T-cell (primary cell): ENCODE measurements around the gene SLC13A5. TPM values are rescaled to one million over a fixed set of nuclear protein-coding genes. Genes with fewer than 3 reads are reported as not detected.
A peak's percentile ranks its signal among the peaks of the same experiment; 100 is the strongest.
"Not testable (repeated sequence)": the region's sequence is repeated elsewhere in the genome, so short reads cannot be mapped to it uniquely, and the experiment has no call there.

Experiments used
- ATAC-seq, 4 experiments: fragments of 200-7000 bp in 3 of 4; fragments of 150-1000 bp in 1 of 4; cut with Tn5 transposase; replicated peaks in 1 of 4; 1 replicate in 3 of 4; 2 replicates in 1 of 4; pipeline ENCODE4 v1.10.0; 2021; ENCODE audit warnings: moderate library complexity in 3 of 4, mild to moderate bottlenecking in 2 of 4, moderate number of reproducible peaks in 1 of 4
- CTCF ChIA-PET, 2 donors: fragments of 300-600 bp; sonication (Branson Sonifier 250); formaldehyde crosslinking; loops; one replicate each; lab custom pipeline; 2022; ENCODE audit warnings: antibody characterized with exemption in 2 of 2; lab: Charles Lee
- POLR2A ChIA-PET, 2 donors: fragments of 300-600 bp; sonication (Branson Sonifier 250); formaldehyde crosslinking; loops; one replicate each; lab custom pipeline; 2022; ENCODE audit warnings: antibody characterized with exemption in 2 of 2; lab: Charles Lee
- DNase-seq, 35 experiments: peaks; one replicate each; pipeline versions ENCODE4 v3.0.0 to v3.0.0-alpha.2; 2013 to 2023
- H3K27ac ChIP-seq: one replicate; pipeline ENCODE4 v1.5.1; 2013; ENCODE audit warnings: low read length
- H3K27me3 ChIP-seq, 2 experiments: replicated peaks in 1 of 2; 1 replicate in 1 of 2; 2 replicates in 1 of 2; pipeline versions ENCODE4 v1.6.1 to v1.7.0; 2013; ENCODE audit warnings: low read length in 1 of 2, mixed read lengths in 1 of 2; ENCODE audit not compliant: control insufficient read depth in 2 of 2, insufficient read depth in 2 of 2; ENCODE audit errors: extremely low read depth in 1 of 2
- H3K36me3 ChIP-seq, 2 donors: 1 replicate in 1 of 2; 2 replicates in 1 of 2; pipeline versions ENCODE4 v1.6.1 to v1.7.0; 2013; ENCODE audit warnings: low read length in 1 of 2; ENCODE audit not compliant: control insufficient read depth in 2 of 2, insufficient read depth in 1 of 2; ENCODE audit errors: extremely low read depth in 1 of 2
- H3K4me1 ChIP-seq, 2 experiments: 1 replicate in 1 of 2; 2 replicates in 1 of 2; pipeline versions ENCODE4 v1.6.1 to v1.7.0; 2013; ENCODE audit warnings: low read length in 2 of 2, mixed read lengths in 1 of 2; ENCODE audit not compliant: insufficient read depth in 2 of 2, control insufficient read depth in 1 of 2; ENCODE audit errors: extremely low read depth in 1 of 2
- H3K4me3 ChIP-seq, 2 donors: 1 replicate in 1 of 2; 2 replicates in 1 of 2; pipeline versions ENCODE4 v1.5.1 to v1.7.0; 2013; ENCODE audit warnings: mild to moderate bottlenecking in 2 of 2, low read length in 1 of 2, moderate library complexity in 1 of 2; ENCODE audit not compliant: control insufficient read depth in 1 of 2; ENCODE audit errors: extremely low read depth in 1 of 2
- H3K9me3 ChIP-seq: 2 replicates; pipeline ENCODE4 v1.7.0; 2013
- H3K27ac Mint-ChIP-seq, 2 donors: one replicate each; pipeline ENCODE4 v1.8.0; 2020 to 2021; ENCODE audit warnings: mild to moderate bottlenecking in 2 of 2, mixed read lengths in 2 of 2
- H3K27me3 Mint-ChIP-seq, 2 donors: one replicate each; pipeline ENCODE4 v1.8.0; 2021 to 2022; ENCODE audit warnings: mixed read lengths in 2 of 2
- H3K36me3 Mint-ChIP-seq: one replicate; pipeline ENCODE4 v1.8.0; 2021; ENCODE audit warnings: mixed read lengths
- H3K4me1 Mint-ChIP-seq, 3 donors: one replicate each; pipeline ENCODE4 v1.8.0; 2020 to 2022; ENCODE audit warnings: mixed read lengths in 3 of 3, mild to moderate bottlenecking in 1 of 3
- H3K4me3 Mint-ChIP-seq, 3 donors: one replicate each; pipeline ENCODE4 v1.8.0; 2020 to 2022; ENCODE audit warnings: mild to moderate bottlenecking in 3 of 3, mixed read lengths in 3 of 3, moderate library complexity in 3 of 3
- H3K9me3 Mint-ChIP-seq, 3 donors: one replicate each; pipeline ENCODE4 v1.8.0; 2020 to 2022; ENCODE audit warnings: mixed read lengths in 3 of 3
- WGBS: methylation state at CpG from one replicate; pipeline ENCODE4 v1.1.5; 2013; ENCODE audit warnings: missing lambda C conversion rate; ENCODE audit not compliant: insufficient coverage; 5-methylcytosine and 5-hydroxymethylcytosine counted together
- total RNA-seq, 35 experiments: library from RNA in 6 of 35; stranded (reverse) in 6 of 35; fragments of 120-200 nt in 1 of 35; gene quantifications; one replicate each; pipeline versions ENCODE4 v1.2.1 to v1.2.4 and lab custom pipeline; 2013 to 2026

The SLC13A5 gene
- total RNA-seq, 5 donors from 2014 or later (not counting 1 experiment from before 2014, with no cell fraction given): 0.13 TPM; not detected in 3

- H3K27ac ChIP-seq, H3K36me3 ChIP-seq, H3K27ac Mint-ChIP-seq, H3K27me3 ChIP-seq, H3K9me3 Mint-ChIP-seq, H3K9me3 ChIP-seq, H3K4me3 ChIP-seq, H3K4me1 ChIP-seq, H3K36me3 Mint-ChIP-seq, CTCF ChIA-PET, H3K4me3 Mint-ChIP-seq, DNase-seq, POLR2A ChIA-PET, ATAC-seq, H3K4me1 Mint-ChIP-seq: not testable (repeated sequence)
- WGBS: no CpG with 5 or more reads among the region's 6 CpGs
- peaks cover 23 to 28% of the 10 kb centered on the region in 2 donors for H3K27me3 Mint-ChIP-seq
Observed at GRCh38 chr17:6746665-6747064, 33.5 kb upstream of the SLC13A5 start.

GRCh38 chr17:6729531-6729930, 16.4 kb upstream of the SLC13A5 start:
- ATAC-seq (no peak), DNase-seq (no peak)
- Mint-ChIP-seq H3K36me3 (no peaks in the 10 kb centered on the region), H3K4me1 (no peaks in the 10 kb centered on the region), H3K9me3 (no peaks in the 10 kb centered on the region), H3K27ac (no peak overlapping the region), H3K27me3 (peaks cover 11 to 25% of the 10 kb centered on the region in 2 donors), H3K4me3 (no peak overlapping the region)
- WGBS: no CpG with 5 or more reads among the region's 4 CpGs
- Histone ChIP-seq H3K27me3 (peaks cover 0 to 3% of the 10 kb centered on the region in 2 experiments), H3K4me1 (no peaks in the 10 kb centered on the region), H3K4me3 (no peak overlapping the region), H3K9me3 (no peaks in the 10 kb centered on the region), H3K36me3 (no peaks in the 10 kb centered on the region), H3K27ac (no peak overlapping the region)
- ChIA-PET POLR2A (no interaction called here), CTCF (no interaction called here)

GRCh38 chr17:6724009-6724408, 10.8 kb upstream of the SLC13A5 start:
- H3K4me1 Mint-ChIP-seq: no peaks in the 10 kb centered on the region
- Histone ChIP-seq H3K36me3 (no peaks in the 10 kb centered on the region), H3K27ac (no peak overlapping the region), H3K27me3 (peaks cover 0 to 17% of the 10 kb centered on the region in 2 experiments), H3K4me1 (no peaks in the 10 kb centered on the region), H3K4me3 (no peak overlapping the region), H3K9me3 (no peaks in the 10 kb centered on the region)
- H3K9me3 Mint-ChIP-seq: no peaks in the 10 kb centered on the region
- H3K27ac Mint-ChIP-seq: no peak overlapping the region
- DNase-seq: no peak
- ATAC-seq: no peak
- H3K36me3 Mint-ChIP-seq: no peaks in the 10 kb centered on the region
- ChIA-PET POLR2A (interaction anchor here in 1 of 2 donors (0.7 kb wide), 1 partner anchor 33 kb away, joined by 12 read pairs; no protein-coding TSS in a partner anchor), CTCF (no interaction called here)
- H3K4me3 Mint-ChIP-seq: no peak overlapping the region
- H3K27me3 Mint-ChIP-seq: peaks cover 39 to 52% of the 10 kb centered on the region in 2 donors
- WGBS: 87% methylated on average over 2 of the region's 5 CpGs

GRCh38 chr17:6721744-6722143, 8.6 kb upstream of the SLC13A5 start:
- Histone ChIP-seq H3K4me1 (no peaks in the 10 kb centered on the region), H3K9me3 (no peaks in the 10 kb centered on the region), H3K36me3 (no peaks in the 10 kb centered on the region), H3K27ac (no peak overlapping the region), H3K27me3 (peaks cover 0 to 22% of the 10 kb centered on the region in 2 experiments), H3K4me3 (no peak overlapping the region)
- 74% methylated on average over 5 of the region's 5 CpGs for WGBS
- ChIA-PET POLR2A (no interaction called here), CTCF (no interaction called here)
- Mint-ChIP-seq H3K27ac (no peak overlapping the region), H3K27me3 (peaks cover 48 to 60% of the 10 kb centered on the region in 2 donors), H3K4me1 (no peaks in the 10 kb centered on the region), H3K9me3 (peaks cover 0 to 1% (median 0%) of the 10 kb centered on the region in 3 donors), H3K4me3 (no peak overlapping the region), H3K36me3 (no peaks in the 10 kb centered on the region)
- no peak for DNase-seq
- no peak for ATAC-seq

- no peak overlapping the region for H3K27ac Mint-ChIP-seq
- no peak overlapping the region for H3K4me3 ChIP-seq
- no peak overlapping the region for H3K27ac ChIP-seq
- DNase-seq (no peak), ATAC-seq (no peak)
- H3K36me3 ChIP-seq: no peaks in the 10 kb centered on the region
- H3K4me1 ChIP-seq: peaks cover 0 to 11% of the 10 kb centered on the region in 2 experiments
- no peaks in the 10 kb centered on the region for H3K36me3 Mint-ChIP-seq
- ChIA-PET POLR2A (interaction anchor here in 1 of 2 donors (0.7 kb wide), 1 partner anchor 68 kb away, joined by 8 read pairs; no protein-coding TSS in a partner anchor), CTCF (no interaction called here)
- H3K9me3 ChIP-seq: no peaks in the 10 kb centered on the region
- H3K9me3 Mint-ChIP-seq: peaks cover 0 to 8% (median 0%) of the 10 kb centered on the region in 3 donors
- peaks cover 4 to 38% of the 10 kb centered on the region in 2 experiments for H3K27me3 ChIP-seq
- peaks cover 68% of the 10 kb centered on the region in 2 donors for H3K27me3 Mint-ChIP-seq
- no CpG with 5 or more reads among the region's 2 CpGs for WGBS
- H3K4me1 Mint-ChIP-seq: peaks cover 16 to 21% (median 18%) of the 10 kb centered on the region in 3 donors
- no peak overlapping the region for H3K4me3 Mint-ChIP-seq
Observed at GRCh38 chr17:6716736-6717135, 3.6 kb upstream of the SLC13A5 start.

GRCh38 chr17:6714315-6714874, 1.2 kb upstream of the SLC13A5 start:
- peaks cover 16 to 22% (median 20%) of the 10 kb centered on the region in 3 donors for H3K4me1 Mint-ChIP-seq
- no peak overlapping the region for H3K27ac Mint-ChIP-seq
- POLR2A ChIA-PET: no interaction called here
- H3K4me3 Mint-ChIP-seq: peak overlapping the region; percentile 38 to 79 (median 46)
- H3K36me3 ChIP-seq: no peaks in the 10 kb centered on the region
- peaks cover 0 to 11% of the 10 kb centered on the region in 2 experiments for H3K4me1 ChIP-seq
- H3K36me3 Mint-ChIP-seq: no peaks in the 10 kb centered on the region
- CTCF ChIA-PET: no interaction called here
- 77% methylated on average over 5 of the region's 7 CpGs for WGBS
- H3K4me3 ChIP-seq: peak overlapping the region in 1 of 2 donors; percentile 18
- peaks cover 4 to 51% of the 10 kb centered on the region in 2 experiments for H3K27me3 ChIP-seq
- peaks cover 68 to 76% of the 10 kb centered on the region in 2 donors for H3K27me3 Mint-ChIP-seq
- no peak for DNase-seq
- H3K27ac ChIP-seq: no peak overlapping the region
- no peaks in the 10 kb centered on the region for H3K9me3 ChIP-seq
- H3K9me3 Mint-ChIP-seq: peaks cover 0 to 8% (median 0%) of the 10 kb centered on the region in 3 donors
- ATAC-seq: no peak
